ENCODE data around the gene NOL4L. TPM values are rescaled to one million over a fixed set of nuclear protein-coding genes. Genes with fewer than 3 reads are reported as not detected.

Gene NOL4L
- total RNA-seq, 4 donors from 2014 or later: 5.9 to 20.5 (median 6.9) TPM

DNA sequence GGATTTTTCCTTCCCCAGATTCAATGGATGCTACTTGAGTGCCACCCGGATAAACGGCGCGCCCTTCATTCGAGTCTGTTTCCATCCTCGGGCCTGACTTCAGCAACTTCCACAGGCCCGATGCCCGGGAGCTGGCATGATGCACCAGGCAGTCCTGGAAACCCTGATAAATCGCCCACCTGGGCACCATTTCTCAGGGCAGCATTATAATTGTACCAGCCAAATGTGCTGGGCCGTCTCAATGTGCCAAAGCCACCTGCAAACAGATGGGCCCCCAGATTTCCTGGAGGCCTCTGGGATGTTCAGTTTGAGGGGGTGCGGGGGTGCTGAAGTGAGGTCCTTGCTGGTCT lies 65.8 kb downstream of the NOL4L start:
- TF ChIP-seq, protein P1, sequence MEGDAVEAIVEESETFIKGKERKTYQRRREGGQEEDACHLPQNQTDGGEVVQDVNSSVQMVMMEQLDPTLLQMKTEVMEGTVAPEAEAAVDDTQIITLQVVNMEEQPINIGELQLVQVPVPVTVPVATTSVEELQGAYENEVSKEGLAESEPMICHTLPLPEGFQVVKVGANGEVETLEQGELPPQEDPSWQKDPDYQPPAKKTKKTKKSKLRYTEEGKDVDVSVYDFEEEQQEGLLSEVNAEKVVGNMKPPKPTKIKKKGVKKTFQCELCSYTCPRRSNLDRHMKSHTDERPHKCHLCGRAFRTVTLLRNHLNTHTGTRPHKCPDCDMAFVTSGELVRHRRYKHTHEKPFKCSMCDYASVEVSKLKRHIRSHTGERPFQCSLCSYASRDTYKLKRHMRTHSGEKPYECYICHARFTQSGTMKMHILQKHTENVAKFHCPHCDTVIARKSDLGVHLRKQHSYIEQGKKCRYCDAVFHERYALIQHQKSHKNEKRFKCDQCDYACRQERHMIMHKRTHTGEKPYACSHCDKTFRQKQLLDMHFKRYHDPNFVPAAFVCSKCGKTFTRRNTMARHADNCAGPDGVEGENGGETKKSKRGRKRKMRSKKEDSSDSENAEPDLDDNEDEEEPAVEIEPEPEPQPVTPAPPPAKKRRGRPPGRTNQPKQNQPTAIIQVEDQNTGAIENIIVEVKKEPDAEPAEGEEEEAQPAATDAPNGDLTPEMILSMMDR (IDR thresholded peaks at IDR 0.05; ENCODE audit: low read depth): no peak

DNA sequence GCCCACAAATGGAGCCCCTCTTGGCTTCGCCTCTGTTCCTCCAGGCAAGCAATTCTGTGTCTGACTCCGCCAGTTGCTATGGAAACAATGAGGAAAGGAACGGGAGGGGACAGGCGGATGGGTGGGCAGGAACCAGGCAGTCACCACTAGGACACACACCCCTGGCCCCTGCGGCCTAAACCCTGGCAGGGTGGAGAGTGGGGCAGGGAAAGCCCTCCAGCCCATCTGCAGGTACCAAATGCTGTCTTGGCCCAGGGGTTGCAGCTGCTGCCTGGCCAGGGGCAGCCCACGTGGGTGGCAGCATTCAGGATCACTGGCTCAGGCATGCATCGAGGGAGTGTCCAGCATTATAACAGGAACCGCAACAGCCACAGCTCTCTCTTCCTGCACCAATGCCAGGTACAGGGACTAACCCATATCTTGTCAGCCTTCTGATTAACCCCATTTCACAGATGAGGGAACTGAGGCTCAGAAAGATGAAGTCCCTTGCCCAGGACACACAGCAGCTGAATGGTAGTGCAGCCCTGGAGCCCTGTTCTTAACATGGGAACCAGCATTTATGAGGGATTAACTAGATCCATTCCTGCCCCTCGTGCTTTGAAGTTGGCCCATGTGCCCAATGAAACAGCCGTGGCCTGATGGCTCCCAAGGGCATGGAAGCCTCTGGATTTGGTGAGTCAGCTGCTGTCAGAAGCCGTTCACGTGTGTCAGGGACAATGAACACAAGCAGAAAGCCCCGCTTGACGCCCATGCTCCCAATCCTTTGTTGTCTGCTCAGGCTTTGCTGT lies 66.3 kb downstream of the NOL4L start:
- TF ChIP-seq, protein P1 (IDR thresholded peaks at IDR 0.05; ENCODE audit: low read depth): no peak

DNA sequence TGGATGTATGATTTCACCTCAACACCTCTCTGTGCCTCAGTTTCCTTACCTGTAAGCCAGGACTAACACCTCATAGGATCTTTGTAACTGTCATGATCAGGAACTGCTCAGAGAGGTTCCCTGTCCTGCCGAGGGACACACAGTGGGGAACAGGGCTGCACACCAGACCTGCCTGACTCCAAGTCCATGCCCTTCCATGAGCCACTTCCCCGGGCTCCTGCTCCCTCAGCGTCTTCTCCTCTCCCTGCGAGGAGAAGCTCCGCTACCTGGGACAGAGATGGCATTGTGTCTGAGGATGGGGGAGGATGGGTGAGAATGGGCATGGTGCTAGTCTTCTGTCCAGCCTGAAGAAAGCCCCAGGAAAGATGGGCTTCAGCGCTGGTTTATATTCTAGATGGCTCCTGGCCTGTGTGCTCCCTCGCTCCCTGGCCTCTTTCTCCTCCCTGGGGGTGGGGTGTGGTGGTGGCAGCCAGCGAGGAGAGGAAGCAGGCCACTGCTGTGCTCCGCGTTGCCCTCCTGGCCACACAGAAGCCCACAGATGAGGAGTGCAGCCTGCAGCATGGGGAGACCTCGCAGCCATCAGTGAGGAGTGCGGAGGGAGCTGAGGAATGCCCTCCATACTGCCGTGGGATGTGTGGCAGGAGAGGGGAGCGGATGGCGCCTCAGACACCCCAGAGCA lies 67.1 kb downstream of the NOL4L start:
- TF ChIP-seq, protein P1 (IDR thresholded peaks at IDR 0.05; ENCODE audit: low read depth): no peak

DNA sequence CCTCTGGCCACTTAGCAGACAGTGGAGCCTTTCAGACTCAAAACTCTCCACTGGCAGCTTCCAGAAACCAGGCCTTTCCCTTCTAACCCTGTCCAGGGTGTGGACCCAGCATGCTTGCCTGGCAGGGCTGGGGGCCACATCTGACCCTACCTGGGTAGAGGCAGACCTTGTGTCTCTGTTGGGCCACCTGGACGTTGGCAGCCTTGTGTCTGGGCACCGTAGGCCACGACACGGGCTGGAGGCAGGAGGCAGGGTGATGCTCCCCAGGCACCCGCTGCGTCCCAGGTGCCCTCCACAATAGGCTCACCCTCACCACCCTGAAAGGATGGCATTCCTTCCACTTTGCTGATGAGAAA lies 67.6 kb downstream of the NOL4L start:
- TF ChIP-seq, protein P1 (IDR thresholded peaks at IDR 0.05; ENCODE audit: low read depth): no peak

DNA sequence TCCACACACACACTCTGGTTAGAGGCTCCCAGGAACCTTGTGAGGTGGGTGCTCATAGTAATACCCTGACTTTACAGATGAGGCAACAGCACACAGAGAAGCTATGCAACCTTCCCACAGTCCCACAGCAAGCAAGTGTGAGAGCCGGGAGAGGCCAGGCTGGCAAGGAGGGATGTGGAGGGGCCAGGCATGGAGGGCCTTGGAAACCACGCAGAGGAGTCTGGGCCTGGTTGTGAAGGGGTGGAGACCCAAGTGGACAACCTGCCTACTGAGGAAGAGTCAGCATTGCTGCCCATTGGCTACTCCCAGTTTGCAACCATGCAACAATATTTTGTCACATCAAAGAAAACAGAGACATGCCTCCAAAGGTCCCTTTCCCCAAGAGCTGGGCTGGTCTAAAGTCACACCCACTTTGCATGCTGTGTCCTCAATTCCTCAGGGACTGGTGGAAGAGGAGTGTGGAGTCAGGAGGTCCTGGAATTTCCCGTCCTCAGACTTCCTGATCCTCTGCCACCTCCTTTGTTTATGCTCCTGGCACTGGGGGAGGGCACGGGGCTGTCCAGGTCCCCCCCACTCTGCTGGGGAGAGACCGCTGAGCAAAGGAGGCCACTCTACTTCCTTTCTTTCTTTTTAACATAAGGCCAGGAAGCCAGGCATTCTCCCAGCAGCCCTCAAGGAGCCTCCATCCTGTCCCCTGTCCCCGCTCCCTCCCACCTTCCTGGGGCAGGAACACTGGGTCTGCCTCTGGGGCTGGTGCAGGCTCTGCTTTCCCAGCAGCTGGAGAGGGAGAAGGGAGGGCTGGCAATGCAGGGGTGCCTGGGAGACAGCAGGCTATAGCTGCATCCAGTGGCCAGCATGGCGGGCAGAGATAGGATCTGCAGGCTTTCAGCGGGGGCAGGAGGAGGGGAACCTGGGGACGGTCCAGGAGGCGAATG lies 68.3 kb downstream of the NOL4L start:
- TF ChIP-seq, protein P1 (IDR thresholded peaks at IDR 0.05; ENCODE audit: low read depth): no peak

DNA sequence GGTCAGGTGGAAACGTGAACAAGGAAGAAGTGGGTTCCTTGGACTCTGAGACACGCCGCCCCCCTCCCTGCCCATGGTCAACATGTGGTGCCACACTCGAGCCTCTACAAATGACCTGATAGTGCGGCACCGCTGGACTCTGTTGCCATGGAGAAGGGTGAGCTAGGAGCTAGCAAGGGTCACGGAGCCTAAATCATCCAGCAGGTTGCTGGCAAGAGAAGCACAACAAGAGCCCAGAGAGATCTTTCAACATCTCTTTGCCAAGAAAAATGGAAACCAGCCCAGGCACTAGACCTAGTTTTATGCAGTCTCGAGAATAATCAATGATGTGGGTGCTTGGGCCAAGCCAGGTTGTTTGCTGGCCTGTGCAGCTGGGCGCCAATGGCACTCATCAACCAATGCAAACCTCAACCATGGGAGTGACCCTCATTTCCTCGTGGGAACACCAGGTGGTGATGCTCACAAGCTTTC lies 69.5 kb downstream of the NOL4L start:
- TF ChIP-seq, protein P1 (IDR thresholded peaks at IDR 0.05; ENCODE audit: low read depth): no peak
